Osteocyte (in vitro differentiated cells): ENCODE data around the gene MYO3B. TPM values are rescaled to one million over a fixed set of nuclear protein-coding genes. Genes with fewer than 3 reads are reported as not detected.

Source experiments
- DNase-seq: peaks from one replicate; pipeline ENCODE4 v3.0.0; 2021; ENCODE audit warnings: mixed read lengths; ENCODE audit not compliant: unreplicated experiment; ENCODE audit errors: extremely low spot score
- H3K27ac Mint-ChIP-seq: one replicate; pipeline ENCODE4 v1.8.0; 2021; ENCODE audit warnings: mild to moderate bottlenecking, mixed read lengths; ENCODE audit not compliant: unreplicated experiment
- H3K27me3 Mint-ChIP-seq: one replicate; pipeline ENCODE4 v1.8.0; 2021; ENCODE audit warnings: mixed read lengths; ENCODE audit not compliant: unreplicated experiment
- H3K36me3 Mint-ChIP-seq: one replicate; pipeline ENCODE4 v1.8.0; 2021; ENCODE audit warnings: mixed read lengths; ENCODE audit not compliant: unreplicated experiment
- H3K4me1 Mint-ChIP-seq: one replicate; pipeline ENCODE4 v1.8.0; 2021; ENCODE audit warnings: mixed read lengths; ENCODE audit not compliant: unreplicated experiment
- H3K4me3 Mint-ChIP-seq: one replicate; pipeline ENCODE4 v1.8.0; 2021; ENCODE audit warnings: mild to moderate bottlenecking, moderate library complexity, mixed read lengths; ENCODE audit not compliant: unreplicated experiment
- H3K9me3 Mint-ChIP-seq: one replicate; pipeline ENCODE4 v1.8.0; 2021; ENCODE audit warnings: mixed read lengths; ENCODE audit not compliant: unreplicated experiment
- CTCF ChIP-seq: fragments of 200-600 bp; sonication (generic); IDR thresholded peaks from 2 replicates; pipeline ENCODE4 v1.5.0; 2021; ENCODE audit warnings: antibody characterized with exemption, mild to moderate bottlenecking, moderate library complexity
- total RNA-seq: library from RNA; stranded (reverse); gene quantifications from 2 replicates; pipeline ENCODE4 v1.2.1, GENCODE V29; 2021

Gene MYO3B
- total RNA-seq, 1 donor from 2014 or later, result not detected

- no peak for DNase-seq
- H3K27ac Mint-ChIP-seq, result no peak overlapping the region
- no peak for TF ChIP-seq CTCF
- H3K9me3 Mint-ChIP-seq, result peaks cover 5% of the 10 kb centered on the region
- no peaks in the 10 kb centered on the region for H3K36me3 Mint-ChIP-seq
- H3K27me3 Mint-ChIP-seq, result peaks cover 5% of the 10 kb centered on the region
- no peaks in the 10 kb centered on the region for H3K4me1 Mint-ChIP-seq
- no peak overlapping the region for H3K4me3 Mint-ChIP-seq
Measured at GRCh38 chr2:170475878-170476277, 297.9 kb downstream of the MYO3B start.

GRCh38 chr2:170477630-170478029, 299.7 kb downstream of the MYO3B start:
- no peak for DNase-seq
- H3K27ac Mint-ChIP-seq, result no peak overlapping the region
- no peaks in the 10 kb centered on the region for H3K9me3 Mint-ChIP-seq
- H3K27me3 Mint-ChIP-seq, result peaks cover 8% of the 10 kb centered on the region
- no peaks in the 10 kb centered on the region for H3K36me3 Mint-ChIP-seq
- H3K4me1 Mint-ChIP-seq, result no peaks in the 10 kb centered on the region
- no peak overlapping the region for H3K4me3 Mint-ChIP-seq
- no peak for TF ChIP-seq CTCF

GRCh38 chr2:170481201-170481600, 303.3 kb downstream of the MYO3B start:
- Mint-ChIP-seq H3K27ac (no peak overlapping the region), H3K27me3 (peaks cover 11% of the 10 kb centered on the region), H3K4me3 (no peak overlapping the region)

GRCh38 chr2:170484552-170484951, 306.6 kb downstream of the MYO3B start:
- no peaks in the 10 kb centered on the region for H3K4me1 Mint-ChIP-seq
- H3K27me3 Mint-ChIP-seq, result peaks cover 23% of the 10 kb centered on the region
- TF ChIP-seq CTCF, result no peak
- no peaks in the 10 kb centered on the region for H3K9me3 Mint-ChIP-seq
- H3K36me3 Mint-ChIP-seq, result no peaks in the 10 kb centered on the region
- no peak overlapping the region for H3K4me3 Mint-ChIP-seq
- H3K27ac Mint-ChIP-seq, result no peak overlapping the region
- no peak for DNase-seq

More at GRCh38 chr2:170481201-170481600, 303.3 kb downstream of the MYO3B start:
- Mint-ChIP-seq H3K4me1 (no peaks in the 10 kb centered on the region), H3K9me3 (no peaks in the 10 kb centered on the region), H3K36me3 (no peaks in the 10 kb centered on the region)
- no peak for DNase-seq
- TF ChIP-seq CTCF, result no peak

GRCh38 chr2:170485254-170486026, 307.5 kb downstream of the MYO3B start:
- no peak overlapping the region for H3K27ac Mint-ChIP-seq
- no peak for TF ChIP-seq CTCF
- no peaks in the 10 kb centered on the region for H3K36me3 Mint-ChIP-seq
- no peaks in the 10 kb centered on the region for H3K4me1 Mint-ChIP-seq
- DNase-seq, result no peak
- no peaks in the 10 kb centered on the region for H3K9me3 Mint-ChIP-seq
- H3K4me3 Mint-ChIP-seq, result no peak overlapping the region
- peaks cover 20% of the 10 kb centered on the region for H3K27me3 Mint-ChIP-seq
